H9 (cell line): ENCODE results near the gene SUPT3H. TPM values are rescaled to one million over a fixed set of nuclear protein-coding genes. Genes with fewer than 3 reads are reported as not detected.

ENCODE experiments used
- DNase-seq: peaks from one replicate; pipeline ENCODE4 v3.0.0-alpha.2; 2017
- H2AFZ ChIP-seq: one replicate; pipeline ENCODE4 v1.6.1; 2013; ENCODE audit warnings: mild to moderate bottlenecking, low read length, control low read depth, moderate library complexity
- H2AK5ac ChIP-seq: 2 replicates; pipeline ENCODE4 v1.6.1; 2013; ENCODE audit warnings: low read length, control low read depth, mixed read lengths; ENCODE audit not compliant: insufficient read length
- H2BK120ac ChIP-seq: one replicate; pipeline ENCODE4 v1.6.1; 2013; ENCODE audit warnings: low read depth, mild to moderate bottlenecking, low read length, control low read depth, inconsistent platforms; ENCODE audit not compliant: poor library complexity, severe bottlenecking
- H2BK12ac ChIP-seq: 2 replicates; pipeline ENCODE4 v1.6.1; 2013; ENCODE audit warnings: low read length, control low read depth, mixed read lengths, low read depth; ENCODE audit not compliant: insufficient read length
- H2BK15ac ChIP-seq: 2 replicates; pipeline ENCODE4 v1.6.1; 2013; ENCODE audit warnings: low read depth, low read length, control low read depth
- H2BK20ac ChIP-seq: one replicate; pipeline ENCODE4 v1.6.1; 2013; ENCODE audit warnings: low read depth, mild to moderate bottlenecking, low read length, control low read depth, inconsistent platforms; ENCODE audit not compliant: poor library complexity, severe bottlenecking
- H2BK5ac ChIP-seq: 2 replicates; pipeline ENCODE4 v1.6.1; 2013; ENCODE audit warnings: low read length, control low read depth, mixed read lengths; ENCODE audit not compliant: insufficient read length
- H3K14ac ChIP-seq: 2 replicates; pipeline ENCODE4 v1.6.1; 2013; ENCODE audit warnings: low read length, control low read depth; ENCODE audit not compliant: insufficient read depth
- H3K18ac ChIP-seq: 2 replicates; pipeline ENCODE4 v1.6.1; 2013; ENCODE audit warnings: low read depth, mild to moderate bottlenecking, mixed read lengths, low read length, control low read depth; ENCODE audit not compliant: insufficient read length
- H3K23ac ChIP-seq: 2 replicates; pipeline ENCODE4 v1.6.1; 2013; ENCODE audit warnings: low read length, control low read depth, mixed read lengths, low read depth; ENCODE audit not compliant: insufficient read length
- H3K23me2 ChIP-seq: 2 replicates; pipeline ENCODE4 v1.6.1; 2013; ENCODE audit warnings: low read depth, mild to moderate bottlenecking, mixed read lengths, low read length, control low read depth; ENCODE audit not compliant: insufficient read length, poor library complexity, severe bottlenecking
- H3K27ac ChIP-seq: 2 replicates; pipeline ENCODE4 v1.5.1; 2013; ENCODE audit warnings: low read length, control low read depth, mixed read lengths, low read depth; ENCODE audit not compliant: insufficient read length
- H3K27me3 ChIP-seq: 2 replicates; pipeline ENCODE4 v1.6.1; 2013; ENCODE audit warnings: low read length, control low read depth, inconsistent platforms; ENCODE audit not compliant: insufficient read depth
- H3K4ac ChIP-seq: 2 replicates; pipeline ENCODE4 v1.6.1; 2013; ENCODE audit warnings: low read depth, mild to moderate bottlenecking, control low read depth, inconsistent platforms, low read length, moderate library complexity
- H3K4me1 ChIP-seq: 2 replicates; pipeline ENCODE4 v1.6.1; 2013; ENCODE audit warnings: low read length, control low read depth, inconsistent platforms; ENCODE audit not compliant: insufficient read depth
- H3K4me2 ChIP-seq: 2 replicates; pipeline ENCODE4 v1.6.1; 2013; ENCODE audit warnings: low read length, control low read depth, mixed read lengths; ENCODE audit not compliant: insufficient read length, insufficient read depth
- H3K56ac ChIP-seq: 2 replicates; pipeline ENCODE4 v1.6.1; 2013; ENCODE audit warnings: low read depth, mild to moderate bottlenecking, mixed read lengths, low read length, control low read depth; ENCODE audit not compliant: insufficient read length
- H3K79me1 ChIP-seq: 2 replicates; pipeline ENCODE4 v1.6.1; 2013; ENCODE audit warnings: low read depth, mild to moderate bottlenecking, moderate library complexity, low read length, control low read depth, inconsistent platforms; ENCODE audit not compliant: insufficient read depth, poor library complexity, severe bottlenecking
- H3K79me2 ChIP-seq: 2 replicates; pipeline ENCODE4 v1.6.1; 2013; ENCODE audit warnings: low read length, control low read depth, inconsistent platforms; ENCODE audit not compliant: insufficient read depth
- H3K9ac ChIP-seq: 2 replicates; pipeline ENCODE4 v1.6.1; 2013; ENCODE audit warnings: low read length, control low read depth, mixed read lengths; ENCODE audit not compliant: insufficient read length; ENCODE audit errors: extremely low read depth
- H3K9me3 ChIP-seq: one replicate; pipeline ENCODE4 v1.6.1; 2013; ENCODE audit warnings: low read depth, low read length, inconsistent platforms; ENCODE audit not compliant: control insufficient read depth
- H3T11ph ChIP-seq: one replicate; pipeline ENCODE4 v1.6.1; 2013; ENCODE audit warnings: mild to moderate bottlenecking, low read length, control low read depth, inconsistent platforms
- H4K20me1 ChIP-seq: one replicate; pipeline ENCODE4 v1.6.1; 2013; ENCODE audit not compliant: control insufficient read depth, insufficient read length, insufficient read depth
- H4K5ac ChIP-seq: 2 replicates; pipeline ENCODE4 v1.6.1; 2013; ENCODE audit warnings: low read depth, mild to moderate bottlenecking, mixed read lengths, low read length, control low read depth; ENCODE audit not compliant: insufficient read length
- H4K8ac ChIP-seq: replicated peaks from 2 replicates; pipeline ENCODE4 v1.6.1; 2013; ENCODE audit warnings: low read length, control low read depth, mixed read lengths, low read depth; ENCODE audit not compliant: insufficient read length
- H4K91ac ChIP-seq: 2 replicates; pipeline ENCODE4 v1.6.1; 2013; ENCODE audit warnings: low read depth, mild to moderate bottlenecking, moderate library complexity, mixed read lengths, low read length, control low read depth; ENCODE audit not compliant: insufficient read length
- H3K27ac Mint-ChIP-seq, 3 experiments: 2 replicates in 2 of 3; 3 replicates in 1 of 3; pipeline ENCODE4 v1.8.0; 2020 to 2021; ENCODE audit warnings: mixed read lengths in 3 of 3, mild to moderate bottlenecking in 1 of 3, moderate library complexity in 1 of 3
- H3K27me3 Mint-ChIP-seq: 2 replicates; pipeline ENCODE4 v1.8.0; 2021; ENCODE audit warnings: low read depth, mild to moderate bottlenecking, moderate library complexity, mixed read lengths
- H3K36me3 Mint-ChIP-seq, 3 experiments: 2 replicates in 2 of 3; 3 replicates in 1 of 3; pipeline ENCODE4 v1.8.0; 2020 to 2021; ENCODE audit warnings: low read depth in 3 of 3, mixed read lengths in 3 of 3; ENCODE audit not compliant: insufficient read depth in 1 of 3
- H3K4me1 Mint-ChIP-seq, 2 experiments: 2 replicates each; pipeline ENCODE4 v1.8.0; 2020; ENCODE audit warnings: mixed read lengths in 2 of 2
- H3K4me3 Mint-ChIP-seq, 2 experiments: 2 replicates in 1 of 2; 3 replicates in 1 of 2; pipeline ENCODE4 v1.8.0; 2020 to 2021; ENCODE audit warnings: mild to moderate bottlenecking in 2 of 2, mixed read lengths in 2 of 2, moderate library complexity in 1 of 2
- H3K9me3 Mint-ChIP-seq, 2 experiments: 2 replicates in 1 of 2; 3 replicates in 1 of 2; pipeline ENCODE4 v1.8.0; 2020; ENCODE audit warnings: mild to moderate bottlenecking in 2 of 2, mixed read lengths in 2 of 2, moderate library complexity in 1 of 2
- CTCF ChIP-seq: fragments of 200-600 bp; sonication (generic); conservative IDR thresholded peaks from 3 replicates; pipeline ENCODE4 v1.8.0; 2021; ENCODE audit warnings: antibody characterized with exemption, mild to moderate bottlenecking
- WGBS: extraction: QIAGEN DNeasy Blood & Tissue Kit; methylation state at CpG from one replicate; pipeline ENCODE4 v1.1.7; 2013; ENCODE audit warnings: missing lambda C conversion rate, low lambda C conversion rate, mixed read lengths; ENCODE audit not compliant: insufficient read length; ENCODE audit errors: extremely low coverage; 5-methylcytosine and 5-hydroxymethylcytosine counted together
- total RNA-seq: library from RNA; stranded (reverse); gene quantifications from 2 replicates; pipeline ENCODE4 v1.2.1, GENCODE V29; 2021

Gene SUPT3H
- total RNA-seq, 1 experiment from 2014 or later: 22.5 TPM

- no CpG with 5 or more reads among the region's 4 CpGs for WGBS
Observed at GRCh38 chr6:45394586-45395095, 16.9 kb upstream of the SUPT3H start.

More at GRCh38 chr6:45394586-45395095, 16.9 kb upstream of the SUPT3H start:
- H3K4me1 ChIP-seq: no peaks in the 10 kb centered on the region
- H4K91ac ChIP-seq: no peak overlapping the region
- no peaks in the 10 kb centered on the region for H3K79me1 ChIP-seq
- no peak overlapping the region for H2AK5ac ChIP-seq
- H3K4ac ChIP-seq: no peak overlapping the region
- no peak overlapping the region for H3T11ph ChIP-seq
- no peak overlapping the region for H2BK12ac ChIP-seq
- no peak overlapping the region for H2AFZ ChIP-seq
- Mint-ChIP-seq H3K27me3 (peaks cover 3% of the 10 kb centered on the region; the same call in 1 of the 2 replicates), H3K9me3 (0 out of 5 replicates have a peak, but pooled peaks cover 0 to 2% of the 10 kb centered on the region in 2 experiments), H3K4me1 (no peaks in the 10 kb centered on the region), H3K27ac (no peak overlapping the region), H3K4me3 (no peak overlapping the region), H3K36me3 (no peaks in the 10 kb centered on the region)
- H3K18ac ChIP-seq: no peak overlapping the region
- no peaks in the 10 kb centered on the region for H3K27me3 ChIP-seq
- H2BK120ac ChIP-seq: no peak overlapping the region
- no peak overlapping the region for H4K8ac ChIP-seq
- H3K23ac ChIP-seq: no peak overlapping the region
- no peak overlapping the region for H3K9ac ChIP-seq
- DNase-seq: no peak
- no peaks in the 10 kb centered on the region for H3K79me2 ChIP-seq
- H3K9me3 ChIP-seq: no peaks in the 10 kb centered on the region
- H4K20me1 ChIP-seq: no peaks in the 10 kb centered on the region
- H3K14ac ChIP-seq: no peak overlapping the region
- H2BK5ac ChIP-seq: no peak overlapping the region
- H3K23me2 ChIP-seq: no peaks in the 10 kb centered on the region
- no peak overlapping the region for H2BK20ac ChIP-seq
- no peak overlapping the region for H4K5ac ChIP-seq
- H3K27ac ChIP-seq: no peak overlapping the region
- no peak overlapping the region for H3K4me2 ChIP-seq
- TF ChIP-seq CTCF: no peak
- no peak overlapping the region for H2BK15ac ChIP-seq
- no peak overlapping the region for H3K56ac ChIP-seq
